Upper lobe of right lung (tissue), 1 donor: ENCODE data around the gene AMBP. TPM values are rescaled to one million over a fixed set of nuclear protein-coding genes. Genes with fewer than 3 reads are reported as not detected.

Source experiments
- ATAC-seq: fragments of 200-7000 bp; cut with Tn5 transposase; one replicate; pipeline ENCODE4 v1.9.1; 2020; ENCODE audit warnings: mild to moderate bottlenecking, moderate library complexity
- DNase-seq: peaks from one replicate; pipeline ENCODE4 v3.0.0-alpha.2; 2020
- H3K27ac ChIP-seq: fragments of 200-600 bp; one replicate; pipeline ENCODE4 v1.8.0; 2022
- H3K27me3 ChIP-seq: fragments of 200-600 bp; one replicate; pipeline ENCODE4 v1.8.0; 2022; ENCODE audit warnings: mild to moderate bottlenecking
- H3K36me3 ChIP-seq: fragments of 200-600 bp; one replicate; pipeline ENCODE4 v1.8.0; 2022
- H3K4me1 ChIP-seq: fragments of 200-600 bp; one replicate; pipeline ENCODE4 v1.8.0; 2022
- H3K4me3 ChIP-seq: fragments of 200-600 bp; one replicate; pipeline ENCODE4 v1.8.0; 2022; ENCODE audit warnings: mild to moderate bottlenecking
- H3K9me3 ChIP-seq: fragments of 200-600 bp; one replicate; pipeline ENCODE4 v1.8.0; 2022
- intact Hi-C: fragments of 100-400 bp; cut with DNase I; formaldehyde crosslinking; loops from one replicate; pipeline ENCODE4 v1.11.0; 2022
- total RNA-seq: library from RNA; stranded (reverse); fragmentation: NEBNext Ultra II Directional; extraction: Animal tissue kit (Norgen Biotek cat#: 25700); gene quantifications from one replicate; pipeline ENCODE4 v1.2.1, GENCODE V29; 2021
- TF ChIP-seq, protein P1 (sequence below): fragments of 200-600 bp; IDR thresholded peaks from one replicate; pipeline ENCODE4 v1.8.0; 2022; ENCODE audit warnings: antibody characterized with exemption
- donor health status: DM: no; HTN: yes; CAD: no; lungs with severe emphysema.

Gene AMBP
- total RNA-seq, 1 donor from 2014 or later, result 0.67 TPM

DNA sequence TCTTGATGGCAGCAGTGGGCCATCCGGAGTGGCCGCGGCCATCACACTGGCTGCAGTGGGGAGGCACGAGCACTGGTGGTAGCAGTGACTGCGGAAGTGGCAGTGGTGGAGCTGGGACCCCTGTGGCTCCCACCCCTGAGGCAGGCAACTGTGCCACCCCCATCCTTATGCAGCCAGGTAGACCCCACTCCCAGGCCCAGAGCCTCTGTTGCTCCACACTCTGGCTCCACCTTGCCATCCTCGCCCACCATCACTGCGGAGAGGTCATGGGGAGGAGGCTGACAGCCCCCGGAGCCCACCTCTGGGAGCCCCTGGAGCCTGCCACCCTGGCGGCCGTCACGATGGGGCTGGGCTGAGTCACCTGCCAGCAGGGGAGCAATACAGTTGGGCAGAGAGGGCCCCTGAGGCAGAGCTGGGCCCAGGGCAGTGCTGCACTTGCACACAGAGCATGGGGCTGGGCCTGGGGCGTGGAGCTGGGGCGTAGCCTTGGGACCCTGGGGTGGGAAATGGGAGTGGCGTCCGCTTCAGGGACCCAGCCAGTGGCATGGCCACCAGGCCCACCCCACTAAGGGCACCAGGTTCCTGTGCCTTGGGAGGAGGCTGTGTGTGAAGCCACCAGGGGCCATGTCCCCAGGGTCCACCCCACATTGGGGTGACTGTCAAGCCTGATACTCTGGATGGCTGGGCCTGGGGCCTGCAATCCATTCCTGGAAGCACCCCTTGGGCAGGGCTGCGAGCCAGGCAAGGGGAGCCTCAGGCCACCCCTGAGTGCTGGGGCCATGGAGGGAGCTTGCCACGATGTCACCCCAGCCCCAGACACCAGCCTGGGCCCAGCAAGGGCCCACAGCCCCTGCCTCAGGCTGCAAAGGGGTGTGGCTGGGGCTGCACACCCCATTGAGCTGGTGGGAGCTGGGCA lies 7.7 kb downstream of the AMBP start:
- DNase-seq (peak; percentile 59), ATAC-seq (peak; percentile 20)
- intact Hi-C loops, result no loop called here
- Histone ChIP-seq H3K4me1 (peaks cover 7% of the 10 kb centered on the region), H3K9me3 (no peaks in the 10 kb centered on the region), H3K27me3 (no peaks in the 10 kb centered on the region), H3K36me3 (no peaks in the 10 kb centered on the region), H3K4me3 (no peak overlapping the region), H3K27ac (no peak overlapping the region)
- TF ChIP-seq, protein P1, sequence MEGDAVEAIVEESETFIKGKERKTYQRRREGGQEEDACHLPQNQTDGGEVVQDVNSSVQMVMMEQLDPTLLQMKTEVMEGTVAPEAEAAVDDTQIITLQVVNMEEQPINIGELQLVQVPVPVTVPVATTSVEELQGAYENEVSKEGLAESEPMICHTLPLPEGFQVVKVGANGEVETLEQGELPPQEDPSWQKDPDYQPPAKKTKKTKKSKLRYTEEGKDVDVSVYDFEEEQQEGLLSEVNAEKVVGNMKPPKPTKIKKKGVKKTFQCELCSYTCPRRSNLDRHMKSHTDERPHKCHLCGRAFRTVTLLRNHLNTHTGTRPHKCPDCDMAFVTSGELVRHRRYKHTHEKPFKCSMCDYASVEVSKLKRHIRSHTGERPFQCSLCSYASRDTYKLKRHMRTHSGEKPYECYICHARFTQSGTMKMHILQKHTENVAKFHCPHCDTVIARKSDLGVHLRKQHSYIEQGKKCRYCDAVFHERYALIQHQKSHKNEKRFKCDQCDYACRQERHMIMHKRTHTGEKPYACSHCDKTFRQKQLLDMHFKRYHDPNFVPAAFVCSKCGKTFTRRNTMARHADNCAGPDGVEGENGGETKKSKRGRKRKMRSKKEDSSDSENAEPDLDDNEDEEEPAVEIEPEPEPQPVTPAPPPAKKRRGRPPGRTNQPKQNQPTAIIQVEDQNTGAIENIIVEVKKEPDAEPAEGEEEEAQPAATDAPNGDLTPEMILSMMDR, result no peak

DNA sequence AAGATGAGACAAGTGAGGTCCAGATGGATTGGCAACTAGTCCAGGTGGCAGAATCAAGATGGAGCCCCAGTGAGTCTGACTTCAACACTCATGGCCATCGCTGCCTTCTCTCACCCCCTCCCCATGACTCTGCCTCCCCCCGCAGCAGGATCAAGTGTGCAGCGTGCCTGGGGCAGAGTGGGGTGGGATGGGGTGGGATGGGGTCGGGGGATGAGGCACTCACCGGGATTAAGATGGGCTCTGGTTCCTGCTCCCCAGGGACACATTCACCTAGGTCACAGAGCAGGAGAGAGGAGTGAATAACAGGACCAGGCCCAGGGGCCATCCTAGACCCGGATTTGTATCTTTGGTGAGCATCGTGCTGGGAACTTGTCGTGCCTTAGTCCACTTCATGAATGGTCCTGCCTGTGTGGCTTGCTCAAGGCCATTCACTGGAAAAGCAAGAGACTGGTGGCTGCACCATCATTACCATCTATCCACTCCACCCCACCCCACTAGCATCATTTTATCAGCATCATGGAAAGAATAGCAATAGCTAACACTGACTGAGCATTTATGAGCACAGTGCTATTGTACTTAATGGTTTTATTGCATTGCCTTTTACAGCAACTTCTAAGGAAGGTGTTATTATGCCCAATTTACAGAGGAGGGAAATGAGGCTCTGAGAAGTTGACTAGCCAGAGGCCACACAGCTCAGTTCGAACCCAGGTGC lies 8.5 kb downstream of the AMBP start:
- no peak for ATAC-seq

DNA sequence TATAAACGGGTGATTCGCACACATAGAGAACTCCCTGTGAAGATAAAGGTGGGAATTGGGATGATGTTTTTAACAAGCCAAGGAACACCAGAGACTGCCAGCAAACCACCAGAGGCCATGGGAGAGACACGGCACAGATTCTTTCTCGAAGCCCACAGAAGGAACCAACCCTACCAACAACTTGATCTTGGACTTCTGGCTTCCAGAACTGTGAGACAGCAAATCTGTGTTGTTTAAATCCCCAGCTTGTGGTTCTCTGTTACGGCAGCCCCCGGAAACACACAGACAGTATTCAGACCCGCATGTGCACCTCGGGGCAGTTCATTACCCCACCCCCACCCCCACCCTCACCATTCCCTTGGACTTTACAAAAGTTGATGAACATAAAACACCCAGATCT lies 12.8 kb downstream of the AMBP start:
- H3K9me3 ChIP-seq, result no peaks in the 10 kb centered on the region
- H3K27me3 ChIP-seq, result no peaks in the 10 kb centered on the region
- no peak overlapping the region for H3K4me3 ChIP-seq
- no peak overlapping the region for H3K27ac ChIP-seq
- ATAC-seq, result no peak
- no peaks in the 10 kb centered on the region for H3K4me1 ChIP-seq
- intact Hi-C loops, result no loop called here
- no peak for DNase-seq
- TF ChIP-seq, protein P1, result no peak
- no peaks in the 10 kb centered on the region for H3K36me3 ChIP-seq

More for the DNA sequence above, 8.5 kb downstream of the AMBP start:
- DNase-seq, result peak; percentile 30
- H3K27me3 ChIP-seq, result no peaks in the 10 kb centered on the region
- intact Hi-C loops, result no loop called here
- no peaks in the 10 kb centered on the region for H3K9me3 ChIP-seq
- H3K36me3 ChIP-seq, result no peaks in the 10 kb centered on the region
- H3K4me3 ChIP-seq, result no peak overlapping the region
- no peak overlapping the region for H3K27ac ChIP-seq
- H3K4me1 ChIP-seq, result peaks cover 7% of the 10 kb centered on the region
- TF ChIP-seq, protein P1, result no peak

DNA sequence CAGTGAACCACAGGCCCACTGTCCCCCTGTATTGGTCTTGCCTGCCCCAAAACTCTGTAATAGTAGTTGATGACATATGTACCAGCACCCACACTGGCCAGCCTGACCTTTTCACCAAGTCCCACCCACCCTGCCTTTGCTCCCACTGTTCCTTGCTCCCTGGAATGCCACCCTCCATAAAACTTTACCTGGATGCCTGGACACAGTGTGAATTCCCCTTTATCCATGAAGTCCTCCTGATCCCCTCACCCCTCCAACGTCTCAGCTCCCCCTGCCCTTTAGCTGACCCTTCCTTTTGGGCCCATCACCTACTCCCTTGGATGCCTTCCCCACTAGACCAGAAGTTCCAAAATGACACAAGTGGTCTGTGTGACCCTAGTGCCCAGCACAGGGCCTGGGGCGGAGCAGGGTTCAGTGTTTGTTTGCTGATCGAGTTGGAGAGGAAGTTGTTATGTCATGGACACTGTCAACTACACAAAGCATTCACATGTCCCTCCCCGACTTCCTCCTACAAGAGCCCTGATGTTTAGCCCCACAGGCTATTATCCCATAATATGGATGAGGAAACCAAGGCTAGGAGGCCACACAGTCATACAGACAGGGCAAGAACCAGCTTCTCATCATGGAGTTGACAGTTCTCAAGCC lies 16.1 kb downstream of the AMBP start:
- intact Hi-C loops, result no loop called here

DNA sequence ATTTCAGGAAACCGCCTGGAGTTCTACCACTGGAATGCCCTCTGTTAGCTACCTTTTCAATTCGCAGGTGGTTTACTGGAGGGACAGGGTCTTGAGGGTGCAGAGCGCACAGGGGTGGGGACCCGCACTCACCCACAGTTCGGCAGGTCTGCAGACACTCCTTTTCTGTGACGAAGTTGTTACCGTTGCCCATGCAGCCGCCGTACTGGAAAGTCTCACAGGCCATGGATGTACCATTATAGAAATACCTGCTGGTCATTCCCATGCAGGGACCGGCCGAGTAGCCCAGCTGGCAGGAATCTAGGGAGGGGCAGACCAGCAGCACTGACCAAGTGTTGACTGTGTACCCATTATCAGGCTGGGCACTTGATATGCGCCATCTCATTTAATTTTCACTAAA lies 16.8 kb downstream of the AMBP start:
- H3K4me1 ChIP-seq, result no peaks in the 10 kb centered on the region
- TF ChIP-seq, protein P1, result no peak
- no peaks in the 10 kb centered on the region for H3K9me3 ChIP-seq
- H3K27me3 ChIP-seq, result no peaks in the 10 kb centered on the region
- ATAC-seq, result no peak
- H3K27ac ChIP-seq, result no peak overlapping the region
- intact Hi-C loops, result no loop called here
- H3K4me3 ChIP-seq, result no peak overlapping the region
- peak; percentile 31 for DNase-seq
- no peaks in the 10 kb centered on the region for H3K36me3 ChIP-seq

More for the DNA sequence above, 16.1 kb downstream of the AMBP start:
- Histone ChIP-seq H3K4me1 (no peaks in the 10 kb centered on the region), H3K9me3 (no peaks in the 10 kb centered on the region), H3K36me3 (no peaks in the 10 kb centered on the region), H3K27ac (no peak overlapping the region), H3K27me3 (no peaks in the 10 kb centered on the region), H3K4me3 (no peak overlapping the region)
- TF ChIP-seq, protein P1, result no peak
- ATAC-seq (peak; percentile 31), DNase-seq (peak; percentile 41)
